CMK (cell line): Measurements from ENCODE around the gene SIK3.
"Not testable (repeated sequence)": the region's sequence is repeated elsewhere in the genome, so short reads cannot be mapped to it uniquely, and the experiment has no call there.

ENCODE experiments used
- DNase-seq: peaks from one replicate; pipeline ENCODE4 v3.0.0-alpha.2; 2010; ENCODE audit warnings: low read depth

Gene SIK3

DNA sequence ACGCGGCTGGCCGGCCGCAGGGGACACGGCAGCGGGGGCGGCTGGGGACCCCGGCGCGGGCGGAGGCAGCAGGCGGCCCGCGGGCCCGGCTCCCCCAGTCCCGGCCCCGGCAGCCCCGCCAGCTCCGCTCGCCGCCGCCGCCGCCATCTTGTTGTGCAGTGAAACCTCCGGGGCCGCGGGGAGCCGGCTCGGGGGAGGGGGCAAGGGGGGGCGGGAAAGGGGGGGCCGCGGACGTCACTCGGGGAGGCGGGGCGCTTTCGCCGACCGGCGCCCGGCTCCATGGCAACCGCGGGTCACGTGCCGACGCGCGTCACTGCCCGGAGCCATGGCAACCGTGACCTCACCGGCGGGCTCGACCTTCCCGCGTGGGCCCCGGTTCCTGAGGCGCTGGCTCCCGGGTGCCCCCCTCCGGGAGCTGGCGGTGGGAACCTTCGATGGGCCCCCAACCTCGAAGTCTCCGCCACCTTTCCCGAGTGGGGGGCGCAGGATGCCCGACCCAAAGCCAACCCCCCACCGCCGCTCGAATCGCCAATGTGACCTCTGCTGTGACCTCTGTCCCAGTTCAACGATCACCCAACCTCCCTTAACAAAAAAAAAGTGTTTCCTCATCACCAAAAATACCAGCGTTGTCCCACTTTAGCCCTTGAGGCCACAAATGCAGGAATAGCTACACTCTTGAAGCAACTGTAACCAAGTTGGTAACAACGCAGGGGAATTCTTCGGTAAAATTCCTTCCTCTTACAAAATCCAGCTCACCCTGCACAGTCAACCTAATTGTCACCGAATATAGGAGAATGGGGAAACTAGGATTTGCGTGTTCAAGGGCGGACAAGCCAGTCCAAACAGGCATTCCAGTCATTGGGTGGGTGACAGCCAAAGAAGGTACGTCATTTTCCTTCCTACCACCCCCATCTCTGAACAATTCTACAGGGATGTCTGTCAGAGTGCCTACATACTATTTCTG lies at the start of gene SIK3:
Gene SIK3 (minus strand): TSS at position 160 of the 964 bp plus-strand sequence. CDS start 13 bp downstream, at position 147.
- peak; percentile 85 for DNase-seq

- no peak for DNase-seq
Observed at GRCh38 chr11:117146521-117146920, 48.3 kb upstream of the SIK3 start.

DNA sequence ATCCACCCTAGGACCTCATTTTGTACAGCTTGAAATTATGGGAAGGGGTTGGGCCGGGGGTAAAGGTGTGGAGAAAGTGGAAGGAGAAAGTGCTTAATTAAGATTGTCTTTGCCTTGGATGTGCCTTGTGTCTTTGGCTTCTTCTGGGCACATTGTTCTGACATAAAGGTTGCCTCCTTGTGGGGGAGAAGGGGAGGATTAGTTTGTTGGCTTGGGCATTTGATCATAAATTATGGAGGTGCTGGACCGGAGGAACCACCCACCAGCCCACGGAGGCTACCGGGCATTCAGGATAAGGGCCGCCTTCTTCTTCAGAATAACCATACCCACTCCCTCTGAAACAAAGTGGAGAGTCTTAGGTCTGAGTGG lies 47.1 kb upstream of the SIK3 start:
- DNase-seq: no peak

- no peak for DNase-seq
Observed at GRCh38 chr11:117144477-117145392, 46.5 kb upstream of the SIK3 start.

GRCh38 chr11:117143871-117144476 lies 45.7 kb upstream of the SIK3 start, which contains the start of gene PAFAH1B2:
Gene PAFAH1B2, plus strand, starts transcription at chr11:117144287. Its CDS starts 8,161 bp downstream, at chr11:117152448.
- DNase-seq: peak; percentile 89

- DNase-seq: no peak
Observed at GRCh38 chr11:117143390-117143789, 45.2 kb upstream of the SIK3 start.

- DNase-seq: not testable (repeated sequence)
Observed at GRCh38 chr11:117137223-117138086, 39.2 kb upstream of the SIK3 start.

- DNase-seq: not testable (repeated sequence)
Observed at GRCh38 chr11:117134979-117135378, 36.8 kb upstream of the SIK3 start.

- no peak for DNase-seq
Observed at GRCh38 chr11:117134431-117134830, 36.2 kb upstream of the SIK3 start.

DNA sequence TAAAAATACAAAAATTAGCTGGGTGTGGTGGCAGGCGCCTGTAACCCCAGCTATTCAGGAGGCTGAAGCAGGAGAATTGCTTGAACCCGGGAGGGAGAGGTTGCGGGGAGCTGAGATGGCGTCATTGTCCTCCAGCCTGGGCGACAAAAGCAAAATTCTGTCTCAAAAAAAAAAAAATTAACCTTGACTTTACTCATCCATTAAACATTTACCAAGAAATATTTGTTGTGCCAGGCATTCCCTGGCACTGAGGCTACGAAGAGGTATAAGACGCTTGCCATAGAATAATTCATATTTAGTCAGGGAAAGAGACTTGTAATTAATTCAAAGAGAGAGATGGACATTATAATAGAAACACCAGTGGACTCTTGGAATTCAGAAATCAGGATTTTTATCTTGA lies 32.7 kb upstream of the SIK3 start:
- DNase-seq: no peak

- not testable (repeated sequence) for DNase-seq
Observed at GRCh38 chr11:117130396-117130795, 32.2 kb upstream of the SIK3 start.

DNA sequence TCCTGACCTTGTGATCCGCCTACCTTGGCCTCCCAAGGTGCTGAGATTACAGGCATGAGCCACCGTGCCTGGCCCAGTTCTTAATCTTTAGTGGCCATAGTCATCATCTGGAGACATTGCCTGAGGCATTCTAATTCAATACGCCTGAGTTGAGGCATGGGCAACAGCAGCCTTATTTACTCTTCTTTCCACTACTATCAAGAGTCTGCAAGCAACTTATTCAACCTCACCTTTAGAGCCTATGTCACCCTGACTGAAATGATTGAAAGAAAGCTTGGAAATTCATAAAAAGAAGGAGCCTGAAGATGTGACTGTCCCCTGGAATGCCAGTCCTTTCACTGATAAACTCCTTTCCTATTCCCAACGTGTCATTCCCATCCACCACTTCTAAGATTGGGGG lies 30.1 kb upstream of the SIK3 start:
- DNase-seq: no peak

DNA sequence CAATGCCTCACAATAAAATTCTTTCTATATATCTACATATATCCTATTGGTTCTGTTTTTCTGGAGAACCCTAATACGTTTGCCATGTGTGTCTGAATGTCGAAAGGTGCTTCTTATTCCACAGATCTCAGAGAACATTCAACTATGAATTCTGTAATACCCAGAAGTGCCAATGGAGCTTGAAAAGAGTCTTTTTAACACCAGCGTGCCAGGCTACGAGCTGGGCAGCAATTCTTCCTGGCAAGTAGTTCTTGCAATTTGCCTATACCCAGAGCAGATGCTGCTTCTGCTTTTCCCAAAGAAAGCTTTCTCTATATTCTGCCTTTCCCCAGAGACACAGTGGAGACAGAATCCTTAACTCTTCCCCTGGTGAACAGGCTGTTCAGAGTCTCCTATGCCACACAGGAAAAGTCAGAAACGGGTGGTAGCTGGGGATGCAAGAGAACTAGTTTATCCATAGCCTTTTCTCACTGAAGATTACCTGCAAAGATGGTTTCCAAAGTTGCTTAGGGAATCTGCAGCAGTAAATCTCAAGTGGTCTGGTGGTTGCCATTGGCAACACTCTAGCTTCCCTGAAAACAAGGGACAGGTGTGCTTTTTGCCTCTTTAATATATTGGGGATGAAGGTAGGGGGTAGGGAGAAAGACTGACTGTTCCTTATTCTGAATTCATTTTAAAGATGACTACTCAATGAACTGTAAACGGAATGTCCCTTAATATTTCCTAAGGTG lies 29.1 kb upstream of the SIK3 start:
- no peak for DNase-seq

DNA sequence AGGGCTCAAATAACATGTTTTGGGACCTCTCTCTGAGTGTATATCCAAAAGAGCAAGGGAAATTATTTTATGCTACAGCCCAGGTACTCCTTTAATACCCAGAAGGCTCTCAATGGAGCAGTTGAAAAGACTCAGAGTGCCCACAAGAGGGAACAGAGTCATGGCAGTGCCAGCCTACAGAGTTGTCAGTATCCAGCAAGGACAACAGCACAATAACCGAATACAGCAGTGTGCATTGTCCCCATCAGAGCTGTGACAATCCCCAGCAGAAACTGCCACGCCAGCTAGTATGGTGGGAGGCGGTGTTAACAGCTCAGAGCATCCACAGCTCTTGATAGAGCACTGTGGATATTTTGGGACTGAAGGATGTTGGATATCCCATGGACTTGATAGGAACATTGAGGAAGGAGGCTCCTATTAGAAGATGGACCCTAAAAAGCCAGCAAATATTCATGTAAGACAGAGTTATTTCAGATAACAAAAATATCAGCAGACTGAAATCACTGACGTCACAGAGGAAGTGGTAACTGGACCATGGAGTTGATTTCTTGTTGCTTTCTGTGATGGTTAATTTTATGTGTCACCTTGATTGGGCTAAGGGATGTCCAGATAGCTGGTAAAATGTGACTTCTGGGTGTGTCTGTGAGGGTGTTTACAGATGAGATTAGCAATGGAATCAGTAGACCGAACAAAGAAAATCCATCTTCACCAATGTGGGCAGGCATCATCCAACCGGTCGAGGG lies 28.2 kb upstream of the SIK3 start:
- no peak for DNase-seq

DNA sequence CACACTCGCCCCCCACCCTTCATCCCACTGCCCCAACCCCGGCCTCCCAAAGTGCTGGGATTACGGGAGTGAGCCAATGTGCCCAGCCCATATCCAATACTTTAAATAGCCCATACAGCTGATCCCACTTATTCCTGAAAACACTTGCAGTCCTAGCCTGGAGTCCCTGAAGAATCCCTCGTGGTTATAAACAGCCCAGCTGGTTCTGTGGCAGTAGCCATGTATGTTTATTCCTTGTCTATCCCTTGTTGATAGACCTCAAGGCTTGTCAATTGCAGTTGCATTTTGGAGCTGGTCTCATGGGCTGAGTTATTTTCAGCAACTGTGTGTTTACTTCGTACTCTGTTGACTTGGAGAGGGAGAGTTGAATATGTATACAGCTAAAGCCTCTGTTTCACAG lies 24.3 kb upstream of the SIK3 start:
- no peak for DNase-seq

- no peak for DNase-seq
Observed at GRCh38 chr11:117121176-117121575, 22.9 kb upstream of the SIK3 start.

GRCh38 chr11:117117681-117118080 lies 19.5 kb upstream of the SIK3 start:
- DNase-seq: no peak

- not testable (repeated sequence) for DNase-seq
Observed at GRCh38 chr11:117112939-117113338, 14.7 kb upstream of the SIK3 start.

DNA sequence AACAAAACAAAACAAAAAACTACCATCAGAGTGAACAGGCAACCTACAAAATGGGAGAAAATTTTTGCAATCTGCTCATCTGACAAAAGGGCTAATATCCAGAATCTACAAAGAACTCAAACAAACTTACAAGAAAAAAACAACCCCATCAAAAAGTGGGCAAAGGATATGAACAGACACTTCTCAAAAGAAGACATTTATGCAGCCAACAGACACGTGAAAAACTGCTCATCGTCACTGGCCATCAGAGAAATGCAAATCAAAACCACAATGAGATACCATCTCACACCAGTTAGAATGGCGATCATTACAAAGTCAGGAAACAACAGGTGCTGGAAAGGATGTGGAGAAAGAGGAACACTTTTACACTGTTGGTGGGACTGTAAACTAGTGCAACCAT lies 14.3 kb upstream of the SIK3 start:
- not testable (repeated sequence) for DNase-seq
